ENCODE measurements around the gene TBXAS1.
"Not testable (repeated sequence)": the region's sequence is repeated elsewhere in the genome, so short reads cannot be mapped to it uniquely, and the experiment has no call there.

The TBXAS1 gene

DNA sequence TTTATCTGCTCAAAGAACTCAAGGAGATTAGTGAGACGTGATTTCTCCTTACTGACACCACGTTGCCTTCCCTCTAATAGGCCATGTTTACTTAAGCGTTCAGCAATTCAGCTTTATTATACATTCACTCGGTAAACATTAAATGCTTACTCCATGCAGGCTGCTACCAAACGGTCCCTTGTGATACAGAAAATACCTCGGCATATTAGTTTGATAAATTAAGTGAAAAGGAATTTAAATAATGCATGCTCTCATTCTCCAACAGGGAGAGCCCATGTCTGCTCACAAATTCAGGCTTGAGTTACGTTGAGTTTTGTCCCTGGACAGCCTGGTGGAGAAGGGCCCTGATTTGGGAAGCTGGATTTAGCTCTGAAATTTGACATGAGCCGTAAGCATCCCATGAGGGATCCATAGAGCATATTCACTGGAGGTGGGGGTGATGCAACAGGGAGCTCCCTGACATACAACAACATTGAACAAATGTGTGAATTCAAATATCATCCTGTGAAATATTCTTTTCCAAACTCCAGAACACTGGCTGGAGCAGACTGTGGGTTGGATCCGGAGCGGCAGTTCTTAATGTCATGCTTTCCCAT is 86.3 kb downstream of the TBXAS1 start:
- DNase-seq (ENCODE audit: low read depth) = no peak

DNA sequence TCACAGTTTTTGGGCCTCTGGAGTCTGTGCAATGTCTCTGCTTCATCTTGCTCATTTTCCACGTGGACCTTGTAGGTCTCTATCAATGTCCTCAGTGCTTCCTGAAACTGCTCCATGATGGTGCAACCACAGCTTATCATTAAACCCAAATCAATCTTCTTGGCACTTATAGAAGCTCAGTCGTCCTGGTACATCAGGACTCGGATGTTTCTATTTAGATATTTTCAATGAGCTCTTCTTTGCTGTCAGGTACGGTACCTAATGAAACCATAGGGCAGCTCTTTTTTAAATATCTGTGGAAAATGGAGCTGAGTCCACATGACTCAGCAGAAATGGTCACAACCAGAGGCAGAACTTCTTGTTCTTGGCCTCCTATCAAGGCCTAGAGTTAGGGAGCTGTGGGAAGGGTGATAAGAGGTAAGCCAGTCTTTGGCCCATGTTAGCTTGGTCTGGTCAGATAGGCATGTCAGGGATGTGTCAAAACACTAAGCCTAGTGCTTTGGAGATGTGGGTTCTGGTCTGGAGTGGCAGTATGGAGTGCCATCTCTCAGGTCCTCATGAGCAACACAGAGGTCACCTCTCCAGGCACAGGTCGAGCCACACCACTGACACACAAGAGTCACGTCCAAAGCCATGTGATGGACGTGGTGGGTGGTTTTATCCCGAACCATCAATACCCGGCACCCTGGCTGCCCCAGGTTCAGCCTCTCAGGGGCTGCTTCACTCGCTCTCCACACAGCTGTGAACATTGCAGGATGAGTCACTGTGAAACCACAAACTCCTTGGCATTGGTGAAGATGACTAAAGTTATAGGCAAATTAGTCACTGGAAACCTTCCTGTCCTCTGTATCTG is 87.0 kb downstream of the TBXAS1 start:
- peak; percentile 30 for DNase-seq (ENCODE audit: low read depth)

DNA sequence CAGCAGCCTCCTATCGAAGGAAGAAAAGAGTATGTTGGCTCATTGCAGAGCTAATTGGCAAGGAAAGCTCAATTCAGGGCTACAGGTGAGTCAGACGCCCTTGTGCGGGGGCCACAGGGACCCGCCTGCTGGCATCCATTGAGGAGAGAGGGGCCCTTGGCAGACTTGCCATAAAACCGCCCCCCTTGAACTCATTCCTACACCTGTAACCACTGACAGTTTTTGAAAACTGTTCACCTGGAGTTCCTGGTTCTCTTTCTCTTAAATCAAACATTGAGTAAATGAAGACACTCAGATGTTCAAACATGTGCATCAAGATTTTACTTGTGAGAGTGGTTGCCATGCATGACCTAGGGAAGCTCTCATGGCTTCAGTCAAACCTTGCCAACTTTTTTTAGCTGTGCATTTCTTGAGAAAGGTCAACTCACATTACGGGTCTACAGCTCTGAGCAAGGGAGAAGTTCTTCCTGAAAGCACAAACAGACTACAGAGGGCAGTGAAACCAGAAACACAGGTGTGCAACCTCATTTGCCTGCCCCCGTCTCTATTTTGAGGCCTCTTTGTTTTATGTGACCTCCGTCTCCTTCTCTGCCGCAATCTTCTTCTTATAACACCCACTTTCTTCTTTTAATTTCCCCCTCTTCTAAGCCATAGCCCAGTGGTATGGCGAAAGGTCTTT is 87.8 kb downstream of the TBXAS1 start:
- DNase-seq (ENCODE audit: low read depth) = no peak

- no peak for DNase-seq (ENCODE audit: low read depth)
Observed at GRCh38 chr7:139917851-139918250, 88.8 kb downstream of the TBXAS1 start.

DNA sequence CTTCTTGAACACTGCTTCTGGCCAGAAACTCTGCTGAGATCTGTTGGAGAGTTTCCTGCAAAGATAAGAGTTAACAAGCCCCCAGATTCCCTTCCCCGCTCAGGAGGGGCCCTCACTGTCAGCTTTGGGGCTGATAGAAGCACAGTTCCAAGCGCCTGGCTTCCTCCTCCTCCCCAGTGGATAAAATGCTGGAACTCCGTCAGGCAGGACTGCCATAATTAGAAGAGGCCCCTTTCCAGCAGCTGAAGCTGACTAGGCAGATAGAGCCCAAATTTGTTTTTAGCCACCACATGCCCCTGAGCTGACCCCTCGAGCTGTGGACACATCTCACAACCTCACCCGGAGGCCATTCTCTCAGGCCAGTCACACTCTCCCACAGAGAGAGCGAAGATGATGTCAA is 89.4 kb downstream of the TBXAS1 start:
- DNase-seq (ENCODE audit: low read depth) = no peak

DNA sequence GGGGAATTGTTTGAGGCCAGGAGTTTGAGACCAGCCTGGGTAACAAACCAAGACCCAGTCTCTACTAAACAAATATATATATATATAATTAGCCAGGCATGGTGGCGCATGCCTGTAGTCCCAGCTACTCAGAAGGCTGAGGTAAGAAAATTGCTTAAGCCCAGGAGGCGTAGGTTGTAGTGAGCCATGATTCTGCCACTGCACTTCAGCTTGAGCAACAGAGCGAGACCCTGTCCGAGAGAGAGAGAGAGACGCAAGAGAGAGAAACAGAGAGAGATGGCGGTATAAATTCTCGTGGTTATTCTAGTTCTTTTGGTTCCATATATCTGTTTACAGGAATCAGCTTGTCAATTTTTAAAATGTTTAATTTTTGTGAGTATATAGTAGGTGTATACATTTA is 94.0 kb downstream of the TBXAS1 start:
- DNase-seq (ENCODE audit: low read depth) = no peak

DNA sequence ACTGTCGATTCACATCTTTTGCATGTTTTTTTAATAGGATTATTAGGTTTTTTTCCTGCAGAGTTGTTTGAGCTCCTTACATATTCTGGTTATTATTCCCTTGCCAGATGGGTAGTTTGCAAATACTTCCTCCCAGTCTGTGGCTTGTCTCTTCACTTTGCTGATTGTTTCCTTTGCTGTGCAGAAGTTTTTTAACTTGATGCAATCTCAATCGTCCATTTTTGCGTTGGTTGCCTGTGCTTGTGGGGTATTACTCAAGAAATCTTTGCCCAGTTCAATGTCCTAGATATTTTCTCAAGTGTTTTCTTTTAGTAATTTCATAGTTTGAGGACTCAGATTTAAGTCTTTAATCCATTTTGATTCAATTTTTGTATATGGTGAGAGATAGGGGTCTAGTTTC is 95.4 kb downstream of the TBXAS1 start:
- no peak for DNase-seq (ENCODE audit: low read depth)

DNA sequence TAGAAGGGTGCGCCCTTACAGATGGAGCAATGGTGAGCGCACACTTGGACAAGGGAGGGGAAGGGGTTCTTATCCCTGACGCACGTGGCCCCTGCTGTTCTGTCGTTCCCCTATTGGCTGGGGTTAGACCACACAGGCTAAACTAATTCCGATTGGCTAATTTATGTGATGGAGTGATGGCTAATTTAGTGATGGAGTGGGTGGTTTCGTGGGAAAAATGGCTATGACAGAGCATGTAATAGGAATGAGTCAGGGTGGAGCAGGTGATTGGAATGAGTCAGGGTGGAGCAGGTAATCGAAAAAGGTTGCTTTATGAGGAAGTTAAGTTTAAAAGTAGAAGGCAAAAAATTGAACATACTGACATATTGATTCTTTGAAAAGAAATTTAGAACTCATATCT is 100.2 kb downstream of the TBXAS1 start:
- not testable (repeated sequence) for DNase-seq (ENCODE audit: low read depth)

- no peak for DNase-seq (ENCODE audit: low read depth)
Observed at GRCh38 chr7:139930286-139930965, 101.4 kb downstream of the TBXAS1 start.

- DNase-seq (ENCODE audit: low read depth) = no peak
Observed at GRCh38 chr7:139931190-139931934, 102.3 kb downstream of the TBXAS1 start.

DNA sequence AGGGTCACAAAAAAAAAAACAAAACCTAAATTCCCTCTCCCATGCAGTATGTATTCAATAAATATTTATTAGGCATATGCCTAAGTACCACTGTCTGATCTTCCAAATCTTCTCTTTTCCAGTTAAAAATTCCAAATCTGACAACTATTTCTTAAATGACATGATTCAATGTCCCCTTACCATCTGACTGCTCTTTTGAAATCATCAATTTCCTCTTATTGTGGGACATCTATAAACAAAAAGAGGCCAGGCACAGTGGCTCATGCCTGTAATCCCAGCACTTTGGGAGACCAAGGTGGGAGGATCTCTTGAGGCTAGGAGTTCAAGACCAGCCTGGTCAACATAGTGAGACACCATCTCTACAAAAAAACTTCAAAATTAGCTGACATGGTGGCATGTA is 103.5 kb downstream of the TBXAS1 start:
- no peak for DNase-seq (ENCODE audit: low read depth)

DNA sequence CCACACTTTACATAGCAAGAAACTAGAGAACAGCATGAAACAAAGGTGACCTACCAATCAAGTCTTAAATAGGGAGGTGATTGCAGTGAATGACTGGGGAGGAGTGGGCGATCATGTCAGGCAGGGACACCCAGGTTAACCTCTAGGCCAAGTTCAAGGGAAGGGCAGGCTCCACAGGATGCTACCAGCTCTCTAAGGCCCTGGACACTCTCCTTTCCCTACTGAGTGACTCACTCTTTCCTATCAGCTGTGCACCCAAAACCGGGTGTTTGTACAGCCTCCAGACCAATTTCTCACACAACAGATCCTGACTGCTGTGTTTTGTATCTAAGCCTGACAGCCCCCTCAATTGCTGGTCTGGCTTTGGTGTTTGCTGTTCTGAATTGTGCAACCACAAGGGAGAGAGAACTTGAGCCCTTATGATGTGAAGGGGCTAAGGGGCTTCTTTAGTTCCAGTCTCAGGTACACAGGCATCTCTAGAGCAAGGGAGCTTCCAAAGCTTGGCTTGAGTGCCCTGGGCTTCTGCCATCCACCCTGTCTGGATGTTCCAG is 107.8 kb downstream of the TBXAS1 start:
- DNase-seq (ENCODE audit: low read depth) = no peak

GRCh38 chr7:139937715-139938114 is 108.7 kb downstream of the TBXAS1 start:
- no peak for DNase-seq (ENCODE audit: low read depth)

DNA sequence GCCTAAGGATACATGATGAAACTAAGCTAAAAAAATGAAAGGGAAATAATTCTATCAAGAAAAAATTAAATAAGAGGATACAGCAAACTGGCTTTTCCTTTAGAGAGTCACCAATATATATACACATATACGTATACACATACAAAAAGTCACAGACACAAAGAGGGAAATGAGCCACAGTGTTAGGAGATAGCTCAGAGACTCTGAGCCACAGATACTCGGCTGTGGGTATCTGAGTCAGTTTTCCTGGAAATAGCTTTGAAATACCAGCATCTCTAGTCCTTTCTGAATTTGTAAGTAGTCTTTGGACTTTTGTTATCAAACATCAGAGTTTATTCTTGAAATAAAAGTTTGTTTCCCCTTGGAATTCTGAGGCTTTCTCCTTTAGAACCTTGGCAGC is 111.8 kb downstream of the TBXAS1 start:
- DNase-seq (ENCODE audit: low read depth) = no peak

DNA sequence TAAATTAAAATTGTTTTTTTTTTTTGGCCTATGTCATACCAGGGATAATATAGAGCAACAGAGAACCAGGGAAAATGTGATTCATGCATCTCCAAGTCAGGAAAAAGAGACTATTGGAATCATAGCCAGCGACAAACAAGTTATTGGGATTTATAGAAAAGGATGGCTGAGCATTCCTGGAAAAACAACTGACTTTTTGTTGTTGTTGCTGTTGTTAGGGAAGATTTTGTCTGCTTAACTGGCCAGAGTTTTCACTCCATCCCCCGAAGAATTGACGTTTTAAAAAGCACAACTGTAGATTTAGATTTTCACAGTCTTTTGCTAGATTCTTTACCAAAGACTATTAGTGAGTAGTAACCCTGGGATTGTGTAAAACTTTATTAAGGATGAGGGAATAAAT is 112.4 kb downstream of the TBXAS1 start:
- DNase-seq (ENCODE audit: low read depth) = no peak

DNA sequence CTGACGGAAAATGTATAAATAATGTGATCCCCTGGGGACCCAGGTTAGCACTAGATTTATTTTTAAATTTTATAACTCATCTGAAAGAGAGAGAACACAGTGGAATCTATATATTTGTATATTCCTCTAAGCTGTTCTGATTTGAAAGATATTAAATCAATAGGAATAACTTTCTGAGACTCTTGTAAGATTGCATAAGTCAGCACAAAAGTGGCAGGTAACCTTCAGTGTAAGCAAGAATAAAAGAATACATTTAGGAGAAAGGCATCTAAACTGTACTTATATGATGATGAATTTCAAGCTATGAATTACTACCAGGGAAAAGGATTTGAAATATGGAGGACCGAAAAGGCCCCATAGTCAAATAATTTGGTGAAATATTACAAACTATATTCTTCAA is 112.8 kb downstream of the TBXAS1 start:
- no peak for DNase-seq (ENCODE audit: low read depth)

- DNase-seq (ENCODE audit: low read depth) = no peak
Observed at GRCh38 chr7:139942636-139943035, 113.6 kb downstream of the TBXAS1 start.

DNA sequence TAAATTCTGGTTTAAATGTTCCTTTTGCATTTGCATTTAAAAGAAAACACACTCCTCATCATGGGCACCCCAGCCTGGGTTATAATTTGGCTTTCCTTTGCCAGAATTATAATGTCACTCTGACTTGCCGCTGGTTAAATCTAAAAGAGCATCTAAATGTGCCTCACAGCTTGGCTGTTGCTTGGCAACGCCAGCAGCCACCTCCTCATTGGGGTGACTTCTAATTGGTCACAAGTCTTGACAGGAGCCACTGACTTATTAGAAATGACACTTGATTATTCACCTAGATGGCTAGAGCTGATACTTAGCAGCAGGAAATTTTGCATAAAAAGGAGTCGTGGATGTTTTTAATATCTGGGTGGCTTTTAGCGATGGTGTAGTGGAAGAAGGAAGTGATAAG is 114.3 kb downstream of the TBXAS1 start:
- no peak for DNase-seq (ENCODE audit: low read depth)

DNA sequence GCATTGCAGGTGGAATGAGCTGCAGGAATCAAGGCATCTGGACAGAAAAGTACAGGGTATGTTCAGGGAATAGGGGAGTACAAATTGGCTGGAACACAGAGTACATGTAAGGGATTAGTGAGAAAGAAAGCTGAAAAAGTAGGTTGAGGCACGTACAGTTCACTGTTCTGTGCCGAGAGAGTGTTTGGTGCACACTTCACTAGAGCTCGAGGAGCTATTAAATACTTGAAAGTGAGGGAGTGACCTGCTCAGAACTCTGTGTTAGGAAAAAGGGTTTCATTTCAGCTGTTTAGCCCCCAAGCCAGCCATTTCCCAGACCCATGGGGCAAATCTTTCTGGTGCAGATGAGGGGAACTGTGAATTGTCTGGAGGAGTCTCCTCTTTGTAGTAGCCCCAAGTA is 115.2 kb downstream of the TBXAS1 start:
- no peak for DNase-seq (ENCODE audit: low read depth)

DNA sequence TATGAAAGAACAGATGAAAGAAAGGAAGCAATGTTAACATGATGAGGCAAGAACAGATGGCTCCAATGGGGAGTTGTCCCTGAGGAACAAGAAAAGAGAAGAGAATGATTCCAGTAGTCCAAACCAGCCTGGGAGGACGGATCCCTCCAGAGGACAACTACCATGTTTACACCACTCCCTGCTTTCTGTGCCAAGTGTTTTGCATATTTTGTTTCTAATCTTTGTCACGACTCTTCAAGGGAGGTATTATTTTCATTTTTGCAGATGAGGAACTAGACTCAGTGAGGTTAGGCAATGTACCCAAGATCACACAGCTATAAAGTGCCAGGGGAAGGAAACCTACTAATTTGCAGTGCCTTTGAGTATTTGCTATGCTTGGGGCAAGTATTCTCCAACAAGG is 117.5 kb downstream of the TBXAS1 start:
- DNase-seq (ENCODE audit: low read depth) = no peak

DNA sequence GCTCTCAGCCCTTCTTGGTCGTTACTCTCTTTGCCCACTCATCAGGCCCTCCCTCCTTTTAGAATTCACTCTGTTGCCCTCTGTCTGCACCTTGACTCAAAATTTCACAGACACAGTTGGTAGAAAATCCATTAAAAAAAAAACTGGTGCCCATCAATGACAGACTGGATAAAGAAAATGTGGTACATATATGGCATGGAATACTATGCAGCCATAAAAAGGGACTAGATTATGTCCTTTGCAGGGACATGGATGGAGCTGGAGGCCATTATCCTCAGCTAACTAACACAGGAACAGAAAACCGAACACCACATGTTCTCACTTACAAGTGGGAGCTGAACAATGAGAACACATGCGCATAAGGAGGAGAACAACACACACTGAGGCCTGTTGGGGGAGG is 118.0 kb downstream of the TBXAS1 start:
- no peak for DNase-seq (ENCODE audit: low read depth)

DNA sequence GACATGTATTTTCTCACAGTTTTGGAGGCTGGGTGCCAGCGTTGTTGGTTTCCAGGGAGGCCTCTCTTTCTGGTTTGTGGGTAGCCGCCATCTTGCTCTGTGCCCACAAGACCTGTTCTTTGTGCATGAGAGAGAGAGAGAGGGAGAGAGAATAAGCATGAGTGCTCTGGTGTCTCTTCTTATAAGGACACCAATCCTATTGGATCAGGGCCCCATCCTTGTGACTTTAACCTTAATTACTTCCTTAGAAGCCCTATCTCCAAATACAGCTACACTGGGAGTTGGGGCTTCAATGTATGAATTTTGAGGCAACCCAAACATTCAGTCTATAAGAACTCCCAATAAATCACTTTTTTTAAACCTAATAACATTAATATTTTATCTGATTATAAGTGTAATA is 119.1 kb downstream of the TBXAS1 start:
- DNase-seq (ENCODE audit: low read depth) = no peak

All from stimulated activated CD8-positive, alpha-beta memory T cell treated with anti-CD3 and anti-CD28 coated beads, Interleukin-7, amount 100 ng/mL, for 24 hours (primary cell).